SIG-M5 (cell line): ENCODE results near the gene TSPAN1.

Experiments used
- DNase-seq: peaks from one replicate; lab custom pipeline; 2025; lab: John Stamatoyannopoulos, UW

Gene TSPAN1

GRCh38 chr1:46174448-46175231 is at the start of gene TSPAN1:
TSS of gene TSPAN1 (plus strand) at chr1:46175087. CDS start at chr1:46181108, 6,021 bp downstream.
- DNase-seq, result no peak

GRCh38 chr1:46128344-46128743 is 46.5 kb upstream of the TSPAN1 start:
- no peak for DNase-seq

- DNase-seq, result no peak
Observed at GRCh38 chr1:46130121-46130520, 44.8 kb upstream of the TSPAN1 start.

- DNase-seq, result no peak
Observed at GRCh38 chr1:46130606-46131005, 44.3 kb upstream of the TSPAN1 start.

- no peak for DNase-seq
Observed at GRCh38 chr1:46131093-46131492, 43.8 kb upstream of the TSPAN1 start.

- no peak for DNase-seq
Observed at GRCh38 chr1:46131712-46132528, 43.0 kb upstream of the TSPAN1 start.

- DNase-seq, result peak; percentile 89
Observed at GRCh38 chr1:46132529-46133180, 42.2 kb upstream of the TSPAN1 start, which contains the start of gene PIK3R3. TSS of gene PIK3R3 (minus strand) at chr1:46132629. CDS start at chr1:46131952, 677 bp downstream.

- DNase-seq, result no peak
Observed at GRCh38 chr1:46133181-46133658, 41.7 kb upstream of the TSPAN1 start.

GRCh38 chr1:46133781-46134350 is 41.0 kb upstream of the TSPAN1 start:
- no peak for DNase-seq

GRCh38 chr1:46134660-46135331 is 40.1 kb upstream of the TSPAN1 start:
- DNase-seq, result no peak

- no peak for DNase-seq
Observed at GRCh38 chr1:46136711-46137110, 38.2 kb upstream of the TSPAN1 start.

GRCh38 chr1:46137916-46138315 is 37.0 kb upstream of the TSPAN1 start:
- DNase-seq, result no peak

GRCh38 chr1:46148318-46148717 is 26.6 kb upstream of the TSPAN1 start:
- DNase-seq, result no peak

GRCh38 chr1:46150085-46150484 is 24.8 kb upstream of the TSPAN1 start:
- DNase-seq, result no peak

GRCh38 chr1:46152016-46152415 is 22.9 kb upstream of the TSPAN1 start:
- DNase-seq, result no peak

GRCh38 chr1:46153228-46153627 is 21.7 kb upstream of the TSPAN1 start:
- no peak for DNase-seq

GRCh38 chr1:46153732-46154131 is 21.2 kb upstream of the TSPAN1 start:
- DNase-seq, result no peak

GRCh38 chr1:46157916-46158311 is 17.0 kb upstream of the TSPAN1 start:
- DNase-seq, result no peak

GRCh38 chr1:46158312-46159281 is 16.3 kb upstream of the TSPAN1 start:
- DNase-seq, result no peak

- no peak for DNase-seq
Observed at GRCh38 chr1:46159516-46159915, 15.4 kb upstream of the TSPAN1 start.
